ENCODE measurements around the gene APOBEC3H.
"Not testable (repeated sequence)": the region's sequence is repeated elsewhere in the genome, so short reads cannot be mapped to it uniquely, and the experiment has no call there.

DNA sequence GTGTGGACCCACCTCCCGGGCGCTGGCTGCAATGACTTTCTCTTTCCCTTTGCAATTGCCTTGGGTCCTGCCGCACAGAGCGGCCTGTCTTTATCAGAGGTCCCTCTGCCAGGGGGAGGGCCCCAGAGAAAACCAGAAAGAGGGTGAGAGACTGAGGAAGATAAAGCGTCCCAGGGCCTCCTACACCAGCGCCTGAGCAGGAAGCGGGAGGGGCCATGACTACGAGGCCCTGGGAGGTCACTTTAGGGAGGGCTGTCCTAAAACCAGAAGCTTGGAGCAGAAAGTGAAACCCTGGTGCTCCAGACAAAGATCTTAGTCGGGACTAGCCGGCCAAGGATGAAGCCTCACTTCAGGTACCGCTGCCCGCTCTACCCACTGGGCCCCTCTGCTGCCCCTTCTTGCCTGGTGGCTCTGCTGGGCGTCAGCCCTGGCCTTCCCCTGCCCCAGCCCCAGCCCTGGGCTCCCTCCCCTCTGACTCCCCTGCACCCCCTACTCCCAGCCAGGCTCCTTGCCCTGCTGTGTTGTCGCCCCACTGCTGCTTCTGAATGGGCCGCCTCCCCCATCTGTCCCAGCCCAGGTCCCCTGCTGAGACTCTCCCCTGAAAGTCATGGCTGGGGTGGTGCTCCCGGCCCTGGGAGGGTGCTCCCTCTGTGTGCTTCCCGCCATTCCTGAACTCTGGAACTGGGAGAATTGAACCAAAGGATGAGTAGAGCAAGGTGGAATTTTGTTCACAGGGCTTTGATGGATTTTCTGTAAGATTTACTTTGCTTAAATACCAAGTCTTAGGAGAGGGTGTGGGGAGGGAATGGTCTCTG lies 19.8 kb upstream of the APOBEC3H start, which contains the start of gene APOBEC3G:
- TF ChIP-seq POLR2A (IDR thresholded peaks at IDR 0.05; ENCODE audit: low read length): peak; percentile 62
- not testable (repeated sequence) for TF ChIP-seq GATA1 (IDR thresholded peaks at IDR 0.05; ENCODE audit: low read depth, low read length)
